ENCODE data around the gene MAGED1. TPM values are rescaled to one million over a fixed set of nuclear protein-coding genes. Genes with fewer than 3 reads are reported as not detected.

MAGED1 gene
- polyA plus RNA-seq, 1 of the 3 experiments (the other 2 are of a cell fraction), result 184 TPM

GRCh38 chrX:51867626-51868025, 25.8 kb upstream of the MAGED1 start:
- Histone ChIP-seq H3K9me3 (no peaks in the 10 kb centered on the region), H3K4me1 (ENCODE audit: control insufficient read depth in 1 of 2, insufficient read depth in 2 of 2, low read depth in 1 of 2, low read length in 1 of 2) (no peaks in the 10 kb centered on the region), H3K4me3 (ENCODE audit: low read depth in 2 of 2, low read length in 1 of 2) (no peak overlapping the region), H3K27ac (ENCODE audit: low read depth in 2 of 2, low read length in 1 of 2) (no peak overlapping the region), H3K27me3 (ENCODE audit: insufficient read depth) (no peaks in the 10 kb centered on the region), H3K79me2 (ENCODE audit: insufficient read depth) (no peaks in the 10 kb centered on the region), H2AFZ (ENCODE audit: low read depth) (no peak overlapping the region), H3K9me2 (no peaks in the 10 kb centered on the region), H4K20me1 (ENCODE audit: insufficient read depth) (no peaks in the 10 kb centered on the region), H3K36me3 (replicated peaks in 1 of 2; ENCODE audit: control insufficient read depth in 1 of 2, insufficient read depth in 2 of 2, low read length in 1 of 2) (no peaks in the 10 kb centered on the region), H3F3A (replicated peaks; ENCODE audit: insufficient read depth) (no peaks in the 10 kb centered on the region), H3K9ac (no peak overlapping the region), H3K4me2 (no peak overlapping the region)
- POLR2A ChIA-PET, result no interaction called here
- CTCF ChIA-PET, result no interaction called here
- DNase-seq, result no peak
- WGBS (ENCODE audit: low lambda C conversion rate), result 62% methylated on average over 1 of the region's 1 CpG
- no peak for TF ChIP-seq RXRA (IDR thresholded peaks at IDR 0.05; ENCODE audit: borderline replicate concordance, low read depth)
- no peak for TF ChIP-seq EP300 (IDR thresholded peaks at IDR 0.05; ENCODE audit: borderline replicate concordance in 1 of 2, low read depth in 1 of 2, low read length in 1 of 2)
- TF ChIP-seq YY1 (IDR thresholded peaks at IDR 0.05; ENCODE audit: low read depth), result no peak
- TF ChIP-seq TCF12 (IDR thresholded peaks at IDR 0.05), result no peak
- no peak for TF ChIP-seq FOSL2 (IDR thresholded peaks at IDR 0.05; ENCODE audit: borderline replicate concordance, low read depth)
- no peak for TF ChIP-seq REST (IDR thresholded peaks at IDR 0.05; ENCODE audit: low read depth, low read length)
- TF ChIP-seq SMC3 (IDR thresholded peaks at IDR 0.05; ENCODE audit: low read depth, low read length), result no peak
- no peak for TF ChIP-seq SIN3A (IDR thresholded peaks at IDR 0.05; ENCODE audit: borderline replicate concordance, low read depth, low read length)
- TF ChIP-seq MEF2A (IDR thresholded peaks at IDR 0.05; ENCODE audit: borderline replicate concordance, low read depth), result no peak
- no peak for TF ChIP-seq FOXJ3 (CRISPR knock-in tag; IDR thresholded peaks at IDR 0.05)
- TF ChIP-seq ELF1 (IDR thresholded peaks at IDR 0.05), result no peak
- no peak for TF ChIP-seq NFIC (IDR thresholded peaks at IDR 0.05; ENCODE audit: borderline replicate concordance)
- TF ChIP-seq JUND (IDR thresholded peaks at IDR 0.05), result no peak
- TF ChIP-seq EZH2phosphoT487 (IDR thresholded peaks at IDR 0.05; ENCODE audit: borderline replicate concordance, low read depth), result no peak
- no peak for TF ChIP-seq RAD21 (IDR thresholded peaks at IDR 0.05; ENCODE audit: low read length)
- TF ChIP-seq, protein P1, sequence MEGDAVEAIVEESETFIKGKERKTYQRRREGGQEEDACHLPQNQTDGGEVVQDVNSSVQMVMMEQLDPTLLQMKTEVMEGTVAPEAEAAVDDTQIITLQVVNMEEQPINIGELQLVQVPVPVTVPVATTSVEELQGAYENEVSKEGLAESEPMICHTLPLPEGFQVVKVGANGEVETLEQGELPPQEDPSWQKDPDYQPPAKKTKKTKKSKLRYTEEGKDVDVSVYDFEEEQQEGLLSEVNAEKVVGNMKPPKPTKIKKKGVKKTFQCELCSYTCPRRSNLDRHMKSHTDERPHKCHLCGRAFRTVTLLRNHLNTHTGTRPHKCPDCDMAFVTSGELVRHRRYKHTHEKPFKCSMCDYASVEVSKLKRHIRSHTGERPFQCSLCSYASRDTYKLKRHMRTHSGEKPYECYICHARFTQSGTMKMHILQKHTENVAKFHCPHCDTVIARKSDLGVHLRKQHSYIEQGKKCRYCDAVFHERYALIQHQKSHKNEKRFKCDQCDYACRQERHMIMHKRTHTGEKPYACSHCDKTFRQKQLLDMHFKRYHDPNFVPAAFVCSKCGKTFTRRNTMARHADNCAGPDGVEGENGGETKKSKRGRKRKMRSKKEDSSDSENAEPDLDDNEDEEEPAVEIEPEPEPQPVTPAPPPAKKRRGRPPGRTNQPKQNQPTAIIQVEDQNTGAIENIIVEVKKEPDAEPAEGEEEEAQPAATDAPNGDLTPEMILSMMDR (IDR thresholded peaks at IDR 0.05), result no peak
- TF ChIP-seq, protein P2, sequence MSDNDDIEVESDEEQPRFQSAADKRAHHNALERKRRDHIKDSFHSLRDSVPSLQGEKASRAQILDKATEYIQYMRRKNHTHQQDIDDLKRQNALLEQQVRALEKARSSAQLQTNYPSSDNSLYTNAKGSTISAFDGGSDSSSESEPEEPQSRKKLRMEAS (IDR thresholded peaks at IDR 0.05; ENCODE audit: low read depth), result no peak
- TF ChIP-seq RFX5 (IDR thresholded peaks at IDR 0.05; ENCODE audit: low read length), result no peak
- TF ChIP-seq NRF1 (IDR thresholded peaks at IDR 0.05; ENCODE audit: low read depth, low read length), result no peak
- no peak for TF ChIP-seq ZBTB33 (IDR thresholded peaks at IDR 0.05; ENCODE audit: borderline replicate concordance, low read depth)

All from SK-N-SH (cell line).